Measurements from ENCODE around the gene INPP4B.
"Not testable (repeated sequence)": the region's sequence is repeated elsewhere in the genome, so short reads cannot be mapped to it uniquely, and the experiment has no call there.

The INPP4B gene

GRCh38 chr4:142088906-142089305 is 757.2 kb downstream of the INPP4B start:
- TF ChIP-seq CTCF (IDR thresholded peaks at IDR 0.05; ENCODE audit: borderline replicate concordance, insufficient read depth, low read depth, low read length) = no peak
- H3K4me3 ChIP-seq (ENCODE audit: low read depth, low read length) = no peak overlapping the region

GRCh38 chr4:142085513-142086292 is 760.4 kb downstream of the INPP4B start:
- no peak overlapping the region for H3K4me3 ChIP-seq (ENCODE audit: low read depth, low read length)

GRCh38 chr4:142083264-142083663 is 762.8 kb downstream of the INPP4B start:
- TF ChIP-seq CTCF (IDR thresholded peaks at IDR 0.05; ENCODE audit: borderline replicate concordance, insufficient read depth, low read depth, low read length) = no peak
- no peak overlapping the region for H3K4me3 ChIP-seq (ENCODE audit: low read depth, low read length)

More at GRCh38 chr4:142085513-142086292, 760.4 kb downstream of the INPP4B start:
- TF ChIP-seq CTCF (IDR thresholded peaks at IDR 0.05; ENCODE audit: borderline replicate concordance, insufficient read depth, low read depth, low read length) = no peak

GRCh38 chr4:142081025-142081424 is 765.1 kb downstream of the INPP4B start:
- TF ChIP-seq CTCF (IDR thresholded peaks at IDR 0.05; ENCODE audit: borderline replicate concordance, insufficient read depth, low read depth, low read length) = no peak

GRCh38 chr4:142079959-142080358 is 766.1 kb downstream of the INPP4B start:
- H3K4me3 ChIP-seq (ENCODE audit: low read depth, low read length) = no peak overlapping the region
- TF ChIP-seq CTCF (IDR thresholded peaks at IDR 0.05; ENCODE audit: borderline replicate concordance, insufficient read depth, low read depth, low read length) = no peak

More at GRCh38 chr4:142081025-142081424, 765.1 kb downstream of the INPP4B start:
- no peak overlapping the region for H3K4me3 ChIP-seq (ENCODE audit: low read depth, low read length)

GRCh38 chr4:142077048-142077447 is 769.1 kb downstream of the INPP4B start:
- no peak overlapping the region for H3K4me3 ChIP-seq (ENCODE audit: low read depth, low read length)
- no peak for TF ChIP-seq CTCF (IDR thresholded peaks at IDR 0.05; ENCODE audit: borderline replicate concordance, insufficient read depth, low read depth, low read length)

GRCh38 chr4:142068304-142068703 is 777.8 kb downstream of the INPP4B start:
- H3K4me3 ChIP-seq (ENCODE audit: low read depth, low read length) = not testable (repeated sequence)

GRCh38 chr4:142066562-142066961 is 779.5 kb downstream of the INPP4B start:
- H3K4me3 ChIP-seq (ENCODE audit: low read depth, low read length) = not testable (repeated sequence)

Data from GM12875 (cell line).